OCI-LY7 (cell line): ENCODE data around the gene WDR17.

ENCODE experiments used
- CTCF ChIP-seq: fragments of 200-600 bp; sonication (generic); conservative IDR thresholded peaks from 2 replicates; pipeline ENCODE4 v1.5.1; 2014; ENCODE audit warnings: mild to moderate bottlenecking, antibody characterized with exemption, low read length, moderate library complexity, mixed read lengths
- EZH2phosphoT487 ChIP-seq: fragments of 200-600 bp; sonication (generic); IDR thresholded peaks from 2 replicates; pipeline ENCODE4 v1.6.1; 2018; ENCODE audit warnings: low read depth, borderline replicate concordance, mild to moderate bottlenecking, mixed run types, antibody characterized with exemption, low read length, moderate library complexity, mixed read lengths

GRCh38 chr4:176036585-176037205, 28.9 kb upstream of the WDR17 start:
- no peak for TF ChIP-seq CTCF
- TF ChIP-seq EZH2phosphoT487, result no peak
